HG02884 (cell line): ENCODE data around the gene MRI1.
"Not testable (repeated sequence)": the region's sequence is repeated elsewhere in the genome, so short reads cannot be mapped to it uniquely, and the experiment has no call there.

Experiments used
- ATAC-seq: cut with Tn5 transposase; IDR thresholded peaks from one replicate; pipeline ENCODE4 v1.9.1; 2021; ENCODE audit warnings: mild to moderate bottlenecking, moderate library complexity; ENCODE audit not compliant: unreplicated experiment

The MRI1 gene

DNA sequence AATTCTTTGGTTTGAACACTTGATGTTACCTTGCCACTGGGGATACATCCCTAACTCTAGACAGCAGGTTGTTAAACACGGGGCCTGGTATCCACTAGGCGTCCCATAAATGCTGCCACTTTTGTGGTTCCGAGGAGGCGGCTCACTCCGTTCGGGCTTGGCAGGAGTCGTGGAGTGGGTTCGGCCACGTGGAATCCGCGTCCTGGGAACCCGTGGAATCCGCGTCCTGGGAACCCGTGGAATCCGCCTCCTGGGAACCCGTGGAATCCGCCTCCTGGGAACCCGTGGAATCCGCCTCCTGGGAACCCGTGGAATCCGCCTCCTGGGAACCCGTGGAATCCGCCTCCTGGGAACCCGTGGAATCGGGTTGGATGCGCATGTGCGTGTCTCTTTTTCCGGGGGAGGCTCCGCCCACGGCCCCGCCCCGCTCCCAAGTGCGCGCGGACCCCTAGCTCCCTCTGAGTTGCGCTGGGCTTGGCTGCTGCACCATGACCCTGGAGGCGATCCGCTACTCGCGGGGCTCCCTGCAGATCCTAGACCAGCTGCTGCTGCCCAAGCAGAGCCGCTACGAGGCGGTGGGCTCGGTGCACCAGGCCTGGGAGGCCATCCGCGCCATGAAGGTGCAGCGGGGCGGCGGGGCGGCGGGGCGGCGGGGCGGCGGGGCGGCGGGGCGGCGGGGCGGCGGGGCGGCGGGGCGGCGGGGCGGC, at the start of gene MRI1:
TSS of gene MRI1 (plus strand) at position 422 of the 707 bp plus-strand sequence. CDS start at position 489, 67 bp downstream.
- no peak for ATAC-seq

DNA sequence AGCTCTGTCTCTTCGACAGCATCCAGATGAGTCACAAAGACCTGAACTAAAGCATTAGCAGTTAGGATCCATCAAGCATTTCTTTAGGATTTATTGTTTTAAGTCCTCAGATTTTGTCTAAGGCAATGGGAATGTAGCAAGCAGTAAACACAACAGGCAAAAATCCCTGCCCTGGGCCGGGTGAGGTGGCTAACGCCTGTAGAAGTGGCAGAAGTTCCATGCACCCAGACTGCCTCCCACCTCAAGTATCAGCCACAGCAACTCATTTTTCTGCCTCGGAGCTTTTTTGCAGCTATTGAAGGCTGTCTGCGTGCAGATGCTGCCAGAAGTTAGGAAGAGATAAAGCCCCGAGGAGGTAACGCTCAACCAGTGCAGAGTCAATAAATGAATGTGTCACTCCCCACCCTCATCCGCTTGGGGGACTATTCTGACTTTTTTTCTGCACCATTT, 47.1 kb upstream of the MRI1 start:
- no peak for ATAC-seq

DNA sequence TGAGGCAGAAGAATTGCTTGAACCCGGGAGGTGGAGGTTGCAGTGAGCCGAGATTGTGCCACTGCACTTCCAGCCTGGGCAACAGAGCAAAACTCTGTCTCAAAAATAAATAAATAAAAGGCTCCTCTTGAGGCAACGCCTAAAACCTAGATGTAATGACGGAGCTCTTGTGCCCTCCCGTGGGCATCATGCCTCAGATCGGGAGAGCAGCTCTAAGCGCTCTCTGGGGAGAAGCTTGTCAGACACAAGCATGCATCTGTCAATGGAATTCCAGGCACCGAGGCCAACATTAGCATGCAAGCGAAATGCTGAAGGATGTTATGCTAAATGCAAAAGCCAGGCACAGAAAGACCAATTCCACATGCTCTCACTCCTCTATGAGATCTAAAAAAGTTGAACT, 45.6 kb upstream of the MRI1 start:
- ATAC-seq: no peak

DNA sequence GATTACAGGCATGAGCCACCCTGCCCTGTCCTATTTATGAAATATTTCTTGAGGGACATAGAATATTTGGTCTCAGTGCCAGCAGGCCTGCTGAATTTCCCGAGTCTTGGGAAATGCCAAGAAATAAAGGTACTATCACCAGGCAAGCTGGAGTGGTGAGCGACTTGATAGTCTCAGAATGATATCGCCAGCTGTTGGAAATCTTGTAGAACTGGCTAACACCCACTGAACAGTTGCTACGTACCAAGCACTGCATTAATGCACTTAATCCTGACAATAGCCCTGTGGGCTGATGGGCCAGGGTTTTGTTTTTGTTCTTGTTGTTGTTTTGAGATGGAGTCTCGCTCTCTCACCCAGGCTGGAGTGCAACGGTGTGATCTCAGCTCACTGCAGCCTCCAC, 42.2 kb upstream of the MRI1 start:
- no peak for ATAC-seq

DNA sequence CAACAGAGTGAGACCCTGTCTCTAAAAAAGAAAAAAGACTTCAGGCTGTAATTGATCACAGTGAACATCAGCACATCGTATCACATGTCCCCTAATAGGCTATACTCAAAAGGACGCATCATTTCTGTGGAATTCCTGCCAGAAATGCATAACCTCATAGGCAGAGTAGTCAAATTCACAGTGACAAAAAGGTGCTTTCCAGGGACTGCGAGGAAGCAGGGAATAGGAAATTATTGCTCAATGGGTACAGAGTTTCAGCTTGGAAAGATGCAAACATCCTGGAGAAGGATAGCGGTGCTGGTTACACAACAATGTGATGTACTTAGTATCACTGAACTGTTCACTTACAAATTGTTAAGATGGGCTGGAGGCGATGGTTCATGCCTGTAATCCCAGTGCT, 41.1 kb upstream of the MRI1 start:
- no peak for ATAC-seq

DNA sequence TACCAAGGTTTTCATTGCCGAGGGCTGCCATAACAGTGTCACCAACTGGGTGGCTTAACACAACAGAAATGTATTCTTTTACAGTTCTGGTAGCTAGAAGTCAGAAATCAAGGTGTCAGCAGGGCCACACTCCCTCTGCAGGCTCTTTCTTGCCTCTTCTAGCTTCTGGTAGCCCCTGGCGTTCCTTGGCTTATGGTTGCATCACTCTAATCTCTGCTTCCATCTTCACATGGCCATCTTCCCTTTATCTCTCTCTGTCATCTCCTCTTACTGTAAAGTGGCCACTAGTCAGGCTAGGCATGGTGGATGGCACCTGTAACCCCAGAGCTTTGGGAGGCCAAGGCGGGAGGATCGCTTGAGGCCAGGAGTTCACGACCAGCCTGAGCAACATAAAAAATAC, 38.0 kb upstream of the MRI1 start:
- ATAC-seq: no peak

DNA sequence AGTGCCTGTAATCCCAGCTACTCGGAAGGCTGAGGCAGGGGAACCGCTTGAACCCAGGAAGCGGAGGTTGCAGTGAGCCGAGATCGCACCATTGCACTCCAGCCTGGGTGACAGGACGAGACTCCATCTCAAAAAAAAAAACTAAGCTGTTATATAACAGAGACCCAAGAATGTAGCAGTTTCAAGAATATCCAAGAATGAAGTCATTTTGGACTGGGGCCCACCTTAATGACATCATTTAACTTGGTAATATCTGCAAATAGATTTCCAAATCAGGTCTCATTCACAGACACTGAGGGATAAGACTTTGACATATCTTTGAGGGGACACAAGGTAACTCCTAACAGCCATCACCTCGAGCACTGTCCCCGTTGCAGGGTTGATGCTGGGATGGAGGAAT, 36.5 kb upstream of the MRI1 start:
- no peak for ATAC-seq

DNA sequence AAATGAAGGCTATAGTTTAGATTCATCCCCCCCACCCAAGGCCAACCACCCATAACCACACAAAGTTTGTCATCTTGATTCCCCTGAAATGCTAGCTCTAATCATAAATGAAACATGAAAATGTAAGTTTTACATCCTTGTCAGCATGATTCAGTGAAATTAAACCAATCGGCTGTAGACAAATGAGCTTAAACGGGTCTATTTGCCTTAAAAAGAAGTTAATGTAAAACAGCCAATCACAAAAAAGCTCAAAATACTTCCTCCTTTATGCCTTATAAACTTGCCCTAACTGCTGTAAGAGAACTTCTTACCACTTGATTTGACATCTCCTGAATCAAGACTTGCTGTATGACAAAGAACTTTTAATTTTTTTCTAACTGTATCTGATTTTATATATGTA, 34.5 kb upstream of the MRI1 start:
- no peak for ATAC-seq

DNA sequence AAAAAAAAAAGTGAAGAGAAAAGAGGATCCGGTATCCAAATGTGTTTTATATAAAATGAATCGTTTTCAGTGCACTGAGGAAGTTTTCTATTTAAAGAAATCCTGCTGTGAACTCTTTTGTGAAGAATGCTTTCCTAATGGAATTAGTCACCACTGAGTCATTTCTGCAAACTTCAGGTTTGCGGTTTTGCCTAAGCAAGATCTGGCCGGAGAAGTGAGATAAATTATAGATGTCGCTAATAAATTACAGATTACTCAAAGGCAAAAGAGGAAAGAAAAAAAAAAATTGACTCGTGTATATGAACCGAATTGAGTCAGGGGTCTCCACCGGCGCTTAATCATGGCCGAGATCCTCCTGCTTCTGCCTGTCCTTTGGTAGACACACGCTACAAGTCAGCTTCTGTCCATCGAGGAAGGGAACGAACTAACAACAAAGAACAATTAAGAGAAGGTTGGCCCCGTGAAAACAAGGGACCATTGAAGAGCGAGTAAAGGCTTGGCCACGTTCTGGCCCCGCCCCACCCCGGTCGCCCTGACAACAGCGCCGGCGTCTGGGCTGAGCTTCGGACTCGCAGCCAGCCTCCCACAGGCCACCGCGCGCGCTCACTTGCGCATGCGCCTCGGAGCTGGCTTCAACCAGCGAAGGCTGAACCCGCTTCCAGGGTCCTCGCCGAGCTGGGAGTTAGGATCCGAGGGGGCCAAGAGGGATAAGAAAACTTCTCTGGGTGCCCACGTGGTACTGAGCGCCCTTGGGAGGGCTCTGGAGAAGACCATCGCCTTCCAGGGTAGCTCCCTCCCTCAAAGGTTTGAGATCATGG, 33.0 kb upstream of the MRI1 start:
- ATAC-seq: peak; percentile 96

DNA sequence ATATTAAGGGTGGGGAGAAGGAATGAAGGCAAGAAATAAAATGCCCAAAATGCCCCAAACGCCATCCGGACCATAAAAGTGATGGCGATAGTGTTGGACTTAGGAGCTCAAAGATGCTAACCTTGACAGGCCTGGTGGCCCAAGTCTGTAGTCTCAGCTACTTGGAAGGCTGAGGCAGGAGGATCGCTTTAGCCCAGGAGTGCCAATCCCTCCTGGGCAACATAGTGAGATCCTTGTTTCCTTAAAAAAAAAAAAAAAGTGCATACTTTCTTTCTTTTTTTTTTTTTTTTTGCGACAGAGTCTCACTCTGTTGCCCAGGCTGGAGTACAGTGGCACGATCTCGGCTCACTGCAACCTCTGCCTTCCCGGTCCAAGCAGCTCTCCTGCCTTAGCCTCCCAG, 32.0 kb upstream of the MRI1 start:
- no peak for ATAC-seq

DNA sequence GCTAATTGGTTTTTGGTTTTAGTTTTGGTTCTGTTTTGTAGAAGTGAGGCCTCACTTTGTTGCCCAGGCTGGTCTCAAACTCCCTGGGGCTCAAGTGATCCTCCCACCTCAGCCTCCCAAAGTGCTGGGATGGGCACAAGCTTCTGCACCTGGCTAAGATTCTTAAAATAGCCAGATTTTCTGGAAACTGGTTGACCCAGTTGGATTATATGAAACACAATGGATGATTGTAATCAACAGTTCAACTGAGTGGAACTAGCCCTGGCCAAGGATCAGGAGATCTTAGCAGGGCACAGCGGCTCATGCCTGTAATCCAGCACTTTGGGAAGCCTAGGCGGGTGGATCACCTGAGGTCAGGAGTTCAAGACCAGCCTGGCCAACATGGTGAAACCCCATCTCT, 29.6 kb upstream of the MRI1 start:
- ATAC-seq: no peak

DNA sequence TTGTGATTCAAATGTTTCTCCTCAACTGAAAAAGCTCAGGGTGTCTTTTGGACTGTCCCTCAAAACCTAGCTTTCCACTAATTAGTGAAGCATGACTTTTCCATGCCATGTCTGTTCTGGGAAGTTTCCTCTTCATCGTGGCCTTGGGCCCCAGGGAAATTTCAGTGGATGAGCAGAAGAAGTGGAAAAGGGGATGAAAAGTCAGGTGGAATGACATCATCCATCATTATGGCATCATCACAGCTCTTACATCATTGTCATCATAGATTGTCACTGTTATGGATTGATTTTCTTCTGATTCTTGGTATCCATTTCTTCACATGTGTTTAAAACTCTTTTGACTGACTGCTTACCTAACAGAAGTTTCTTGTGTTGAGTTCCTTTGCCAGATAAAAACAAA, 26.2 kb upstream of the MRI1 start:
- ATAC-seq: no peak

DNA sequence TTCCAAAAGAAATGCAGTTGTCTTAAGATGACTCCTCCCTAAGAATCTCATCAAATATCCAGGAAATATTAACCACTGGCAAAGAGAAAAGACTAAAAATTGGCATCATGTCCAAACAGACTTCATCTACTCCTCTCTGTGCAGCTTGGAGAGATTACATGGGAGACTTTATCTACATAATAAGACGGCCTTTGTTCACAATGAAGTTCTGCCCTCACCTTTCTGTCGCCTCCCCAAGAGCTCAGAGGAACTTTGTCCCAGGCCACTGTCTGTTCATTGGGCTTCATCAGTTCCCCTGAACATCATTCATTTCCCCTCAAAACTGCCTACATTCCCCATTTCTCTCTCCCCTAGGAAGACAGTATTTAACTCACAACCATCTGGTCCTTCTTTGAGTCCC, 22.4 kb upstream of the MRI1 start:
- ATAC-seq: no peak

DNA sequence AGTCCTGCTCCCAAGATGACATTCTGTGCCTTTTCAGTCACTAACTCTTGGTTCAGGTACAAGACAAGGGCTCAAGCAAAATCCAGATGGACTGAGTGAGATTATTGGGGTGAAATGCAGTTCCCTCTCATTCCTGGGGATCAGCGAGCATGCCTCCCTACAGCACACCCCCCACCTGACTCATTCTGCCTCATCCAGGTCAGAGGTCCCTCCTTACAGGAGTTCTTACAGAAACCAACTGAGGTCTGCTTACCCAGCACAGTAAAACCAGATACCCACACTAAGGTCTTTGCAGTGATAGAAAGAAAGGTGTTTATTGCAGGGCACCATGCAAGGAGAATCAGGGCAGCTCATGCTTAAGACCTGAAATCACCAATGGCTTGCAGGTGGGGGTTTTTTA, 21.6 kb upstream of the MRI1 start:
- no peak for ATAC-seq

DNA sequence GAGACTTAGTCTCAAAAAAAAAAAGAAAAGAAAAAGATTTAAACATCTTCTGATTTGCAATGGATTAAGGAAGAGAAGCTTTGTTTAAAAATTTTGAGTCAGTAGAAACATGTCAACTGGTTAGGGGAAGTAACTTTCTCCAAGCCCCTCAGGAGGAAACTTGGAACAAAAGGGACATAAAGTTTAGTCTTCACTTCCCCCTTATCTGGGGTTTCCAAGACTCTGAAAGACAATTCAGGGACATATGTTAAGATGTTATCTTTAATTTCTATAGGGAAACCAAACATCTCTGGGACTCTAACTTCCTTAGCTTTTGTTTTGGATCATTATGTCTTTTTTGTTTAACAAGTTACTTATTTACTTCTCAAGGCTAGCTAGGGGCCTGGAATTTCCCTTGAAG, 20.1 kb upstream of the MRI1 start:
- no peak for ATAC-seq

DNA sequence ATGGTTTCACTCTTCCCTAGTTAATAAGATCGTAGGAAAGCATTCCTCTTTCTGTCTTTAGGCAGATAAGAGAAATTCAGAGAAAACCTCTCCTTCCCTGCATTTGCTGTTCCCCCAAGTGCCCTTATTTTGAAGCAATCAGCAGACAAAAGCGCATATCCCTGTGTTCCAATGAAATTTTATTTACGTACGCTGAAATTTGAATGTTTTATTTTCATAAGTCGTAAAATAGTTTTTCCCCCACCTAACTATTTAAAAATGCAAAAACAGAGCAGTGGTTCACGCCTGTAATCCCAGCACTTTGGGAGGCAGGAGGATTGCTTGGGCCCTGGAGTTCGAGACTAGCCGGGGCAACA, 17.2 kb upstream of the MRI1 start:
- ATAC-seq: no peak

DNA sequence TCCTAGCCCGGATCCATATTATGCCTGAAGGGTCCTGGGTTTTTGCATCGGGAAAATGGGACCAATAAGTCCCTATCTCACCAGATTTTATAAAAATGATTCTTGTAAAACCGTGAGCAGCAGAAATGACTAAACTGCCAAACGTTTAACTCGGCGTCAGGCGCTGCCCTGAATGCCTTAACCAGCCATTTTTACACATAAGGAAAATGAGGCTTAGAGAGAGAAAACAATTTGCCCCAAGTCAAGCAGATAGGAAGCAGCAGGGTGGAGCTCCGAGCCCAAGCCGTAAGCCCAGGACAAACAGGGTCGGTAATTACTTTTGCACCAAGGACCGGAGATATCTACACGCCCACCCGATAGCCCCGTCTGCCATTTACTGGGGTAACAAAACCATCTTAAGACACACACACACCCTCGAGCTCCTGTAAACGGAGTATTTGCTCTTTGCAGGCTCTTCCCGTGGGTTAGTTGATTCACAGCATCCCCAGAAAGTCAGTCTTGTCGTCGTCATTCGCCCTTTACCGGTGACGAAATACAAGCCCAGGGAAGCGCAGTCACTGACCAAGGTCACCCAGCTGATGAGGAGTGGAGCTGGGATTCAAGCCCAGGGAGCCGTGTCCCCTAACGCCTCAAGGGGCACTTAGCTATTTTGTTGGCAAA, 16.0 kb upstream of the MRI1 start:
- ATAC-seq: no peak

DNA sequence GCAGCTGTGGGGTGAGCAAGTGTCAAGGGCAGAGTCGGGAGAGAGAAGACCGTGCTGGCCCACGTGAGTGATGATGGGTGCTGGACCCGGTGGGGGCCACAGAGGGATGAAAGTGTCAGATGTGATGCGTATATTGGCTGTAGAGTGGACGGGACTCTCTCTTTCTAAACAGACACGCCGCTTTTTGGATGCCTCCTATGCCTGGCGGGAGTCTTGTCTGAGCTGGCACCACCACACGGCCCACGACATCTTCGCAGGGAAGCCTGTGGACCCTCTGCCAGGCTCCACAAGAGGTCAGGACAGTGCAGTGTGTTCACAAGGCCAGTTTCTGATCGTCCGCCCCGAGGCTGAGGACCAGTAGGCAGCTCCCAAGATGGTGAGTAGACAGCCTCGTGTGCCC, 12.9 kb upstream of the MRI1 start:
- ATAC-seq: no peak

DNA sequence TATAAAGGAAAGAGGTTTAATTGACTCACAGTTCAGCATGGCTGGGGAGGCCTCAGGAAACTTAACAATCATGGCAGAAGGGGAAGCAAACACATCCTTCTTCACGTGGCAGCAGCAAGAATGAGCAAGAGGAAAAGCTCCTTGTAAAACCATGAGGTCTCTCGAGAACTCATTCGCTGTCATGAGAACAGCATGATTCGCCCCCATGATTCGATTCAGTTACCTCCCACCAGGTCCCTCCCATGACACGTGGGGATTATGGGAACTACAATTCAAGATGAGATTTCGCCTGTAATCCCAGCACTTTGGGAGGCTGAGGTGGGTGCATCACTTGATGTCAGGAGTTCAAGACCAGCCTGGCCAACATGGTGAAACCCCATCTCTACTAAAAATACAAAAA, 10.7 kb upstream of the MRI1 start:
- not testable (repeated sequence) for ATAC-seq

DNA sequence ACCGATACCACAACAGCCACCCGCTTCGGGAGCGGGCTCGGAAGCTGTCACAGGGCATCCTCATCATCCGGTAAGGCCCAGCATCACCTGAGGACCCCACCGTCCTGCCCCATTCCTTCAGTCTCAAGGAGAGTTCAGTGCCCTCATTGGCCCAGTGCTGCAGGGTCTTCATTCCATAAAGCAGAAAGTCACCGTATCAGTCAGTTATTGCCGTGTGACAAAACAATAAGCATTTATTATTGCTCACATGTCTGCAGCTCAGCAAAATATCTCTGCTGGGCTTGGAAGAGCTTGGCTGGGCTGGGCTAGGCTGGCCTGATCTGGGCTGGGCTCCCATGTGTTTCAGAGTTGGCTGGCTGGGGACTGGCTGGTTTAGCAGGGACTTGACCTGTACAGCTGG, 8.1 kb upstream of the MRI1 start:
- ATAC-seq: no peak

DNA sequence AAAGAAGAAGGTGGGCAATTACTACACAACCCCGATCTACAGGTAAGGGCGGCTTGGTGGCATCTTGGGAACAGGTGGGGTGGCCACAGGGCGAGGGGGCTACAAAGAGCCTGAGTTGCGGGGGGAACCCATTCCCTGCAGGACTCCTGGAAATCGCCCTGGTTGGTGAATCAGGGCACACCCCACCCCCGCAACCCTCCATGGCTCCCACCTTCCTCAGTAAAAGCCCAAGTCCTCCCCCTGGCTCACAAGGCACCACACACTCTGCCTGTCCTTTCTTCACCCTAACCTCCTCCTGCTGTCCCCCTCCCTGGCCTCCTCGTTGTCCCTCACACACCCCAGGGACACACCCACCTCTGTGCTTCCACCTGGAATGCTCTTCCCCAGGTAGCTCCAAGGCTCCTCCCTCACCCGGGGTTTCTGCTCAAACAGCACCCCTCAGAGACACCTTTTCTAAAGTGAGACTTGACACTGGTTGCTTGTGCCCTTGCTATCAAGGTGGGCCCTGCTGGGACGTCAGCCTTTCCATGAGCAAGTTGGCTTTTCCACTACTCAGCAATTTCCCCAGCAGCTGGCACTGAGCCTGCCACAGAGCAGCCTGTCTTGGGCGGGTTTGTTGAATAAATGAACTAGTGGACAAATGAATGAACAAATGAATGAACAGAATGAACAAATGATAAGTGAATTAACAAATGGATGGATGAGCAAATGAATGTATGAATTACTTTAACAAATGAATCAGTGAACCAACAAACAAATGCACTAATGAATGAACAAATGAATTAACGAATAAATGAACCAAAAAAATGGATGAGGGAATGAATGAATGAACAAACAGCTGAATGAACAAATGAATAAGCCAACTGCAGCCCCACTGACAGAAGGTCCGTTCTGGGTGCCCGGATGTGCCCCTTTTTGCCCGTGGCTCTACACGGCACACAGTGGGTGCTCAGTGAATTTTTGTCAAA, 6.2 kb upstream of the MRI1 start:
- no peak for ATAC-seq
